ENCODE measurements around the gene UBA1. TPM values are rescaled to one million over a fixed set of nuclear protein-coding genes. Genes with fewer than 3 reads are reported as not detected.
A peak's percentile ranks its signal among the peaks of the same experiment; 100 is the strongest.

The UBA1 gene
- total RNA-seq, 2 donors from 2014 or later = 233 to 448 TPM

- WGBS, 2 experiments (ENCODE audit: insufficient coverage in 1 of 2, insufficient read length in 1 of 2) = 97% methylated on average over 6 of the region's 10 CpGs; no CpG with 5 or more reads in 1 of the 2 experiments
- peak; percentile 41 for TF ChIP-seq CTCF (conservative IDR thresholded peaks at IDR 0.05)
- Histone ChIP-seq H3K27ac (ENCODE audit: low read depth, low read length) (no peak overlapping the region), H3K27me3 (ENCODE audit: control insufficient read depth, insufficient read depth, low read length, poor library complexity, severe bottlenecking) (no peaks in the 10 kb centered on the region), H3K9ac (ENCODE audit: extremely low read depth, low read length, poor library complexity, severe bottlenecking) (no peak overlapping the region), H3K4me3 (ENCODE audit: low read length) (no peak overlapping the region), H3K9me3 (ENCODE audit: control insufficient read depth, low read length) (no peaks in the 10 kb centered on the region), H3K36me3 (ENCODE audit: control insufficient read depth, insufficient read depth, low read length) (peaks cover 44% of the 10 kb centered on the region), H3K4me1 (ENCODE audit: control insufficient read depth, insufficient read depth, low read length) (no peaks in the 10 kb centered on the region)
- Mint-ChIP-seq H3K4me3 (no peak overlapping the region), H3K36me3 (ENCODE audit: low read depth) (peaks cover 62% of the 10 kb centered on the region), H3K27me3 (ENCODE audit: insufficient read depth) (no peaks in the 10 kb centered on the region), H3K4me1 (peaks cover 18% of the 10 kb centered on the region), H3K27ac (no peak overlapping the region), H3K9me3 (no peaks in the 10 kb centered on the region)
- DNase-seq = peak; percentile 73
Observed at GRCh38 chrX:47222751-47223350, 29.2 kb downstream of the UBA1 start.

DNA sequence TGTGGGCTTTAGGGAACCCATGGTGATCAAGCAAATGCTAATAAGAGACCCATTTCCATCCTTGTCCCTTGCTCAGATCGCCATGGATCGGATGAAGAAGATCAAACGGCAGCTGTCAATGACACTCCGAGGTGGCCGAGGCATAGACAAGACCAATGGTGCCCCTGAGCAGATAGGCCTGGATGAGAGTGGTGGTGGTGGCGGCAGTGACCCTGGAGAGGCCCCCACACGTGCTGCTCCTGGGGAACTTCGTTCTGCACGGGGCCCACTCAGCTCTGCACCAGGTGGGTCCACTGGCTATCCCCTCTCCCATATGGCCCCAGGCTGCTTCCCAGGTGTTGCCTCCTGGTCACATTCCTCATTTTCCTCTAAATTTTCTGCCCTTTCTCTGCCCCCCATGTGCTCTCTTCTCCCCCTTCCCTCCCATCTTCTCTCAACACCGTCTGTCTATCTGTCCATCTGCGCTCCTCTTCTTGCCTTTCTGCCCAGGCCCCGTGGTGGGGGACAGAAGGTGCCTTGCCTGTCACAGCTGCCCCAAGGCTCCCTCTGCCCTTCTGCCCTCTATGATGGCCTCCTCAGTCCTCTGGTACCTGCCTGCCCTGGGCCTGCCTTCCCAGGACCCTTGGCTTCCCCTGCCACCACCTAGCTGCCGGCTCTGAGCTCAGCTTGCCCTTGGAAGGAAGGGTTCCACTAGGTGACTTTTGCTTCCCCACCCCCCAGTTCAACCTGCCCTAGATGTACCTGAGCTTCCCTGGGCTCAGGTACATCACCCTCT, 30.0 kb downstream of the UBA1 start:
- Mint-ChIP-seq H3K27ac (no peak overlapping the region), H3K36me3 (ENCODE audit: low read depth) (peaks cover 70% of the 10 kb centered on the region), H3K4me1 (peaks cover 18% of the 10 kb centered on the region), H3K4me3 (no peak overlapping the region), H3K9me3 (no peaks in the 10 kb centered on the region), H3K27me3 (ENCODE audit: insufficient read depth) (no peaks in the 10 kb centered on the region)
- Histone ChIP-seq H3K4me3 (ENCODE audit: low read length) (no peak overlapping the region), H3K9ac (ENCODE audit: extremely low read depth, low read length, poor library complexity, severe bottlenecking) (no peak overlapping the region), H3K4me1 (ENCODE audit: control insufficient read depth, insufficient read depth, low read length) (no peaks in the 10 kb centered on the region), H3K36me3 (ENCODE audit: control insufficient read depth, insufficient read depth, low read length) (peaks cover 50% of the 10 kb centered on the region), H3K27ac (ENCODE audit: low read depth, low read length) (no peak overlapping the region), H3K27me3 (ENCODE audit: control insufficient read depth, insufficient read depth, low read length, poor library complexity, severe bottlenecking) (no peaks in the 10 kb centered on the region), H3K9me3 (ENCODE audit: control insufficient read depth, low read length) (no peaks in the 10 kb centered on the region)
- no peak for DNase-seq
- no peak for TF ChIP-seq CTCF (conservative IDR thresholded peaks at IDR 0.05)
- 96% methylated on average over 13 of the region's 13 CpGs; no CpG with 5 or more reads in 1 of the 2 experiments for WGBS, 2 experiments (ENCODE audit: insufficient coverage in 1 of 2, insufficient read length in 1 of 2)

DNA sequence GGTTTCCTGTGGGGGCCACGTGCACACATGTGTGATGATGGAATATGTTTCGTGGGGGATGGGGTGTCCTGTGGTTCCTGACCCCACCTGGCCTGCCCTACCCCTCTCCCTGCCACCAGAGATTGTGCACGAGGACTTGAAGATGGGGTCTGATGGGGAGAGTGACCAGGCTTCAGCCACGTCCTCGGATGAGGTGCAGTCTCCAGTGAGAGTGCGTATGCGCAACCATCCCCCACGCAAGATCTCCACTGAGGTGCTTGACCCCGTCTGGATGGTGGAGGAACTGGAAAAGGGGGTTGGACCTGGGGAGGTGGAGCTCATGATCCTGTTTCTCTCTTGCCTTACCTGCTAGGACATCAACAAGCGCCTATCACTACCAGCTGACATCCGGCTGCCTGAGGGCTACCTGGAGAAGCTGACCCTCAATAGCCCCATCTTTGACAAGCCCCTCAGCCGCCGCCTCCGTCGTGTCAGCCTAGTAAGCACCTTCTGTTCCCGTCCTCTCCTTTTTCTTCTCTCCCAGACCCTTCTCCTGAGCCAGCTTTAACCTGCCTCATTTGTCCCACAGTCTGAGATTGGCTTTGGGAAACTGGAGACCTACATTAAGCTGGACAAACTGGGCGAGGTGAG, 30.8 kb downstream of the UBA1 start:
- WGBS, 2 experiments (ENCODE audit: insufficient coverage in 1 of 2, insufficient read length in 1 of 2) = 95% methylated on average over 15 of the region's 17 CpGs; no CpG with 5 or more reads in 1 of the 2 experiments
- no peaks in the 10 kb centered on the region for H3K27me3 ChIP-seq (ENCODE audit: control insufficient read depth, insufficient read depth, low read length, poor library complexity, severe bottlenecking)
- H3K27ac ChIP-seq (ENCODE audit: low read depth, low read length) = no peak overlapping the region
- Mint-ChIP-seq H3K27me3 (ENCODE audit: insufficient read depth) (no peaks in the 10 kb centered on the region), H3K4me3 (no peak overlapping the region), H3K9me3 (no peaks in the 10 kb centered on the region), H3K36me3 (ENCODE audit: low read depth) (peaks cover 73% of the 10 kb centered on the region), H3K27ac (no peak overlapping the region), H3K4me1 (peaks cover 16% of the 10 kb centered on the region)
- no peak for TF ChIP-seq CTCF (conservative IDR thresholded peaks at IDR 0.05)
- no peaks in the 10 kb centered on the region for H3K4me1 ChIP-seq (ENCODE audit: control insufficient read depth, insufficient read depth, low read length)
- H3K9ac ChIP-seq (ENCODE audit: extremely low read depth, low read length, poor library complexity, severe bottlenecking) = no peak overlapping the region
- H3K4me3 ChIP-seq (ENCODE audit: low read length) = no peak overlapping the region
- H3K9me3 ChIP-seq (ENCODE audit: control insufficient read depth, low read length) = no peaks in the 10 kb centered on the region
- no peak for DNase-seq
- peaks cover 50% of the 10 kb centered on the region for H3K36me3 ChIP-seq (ENCODE audit: control insufficient read depth, insufficient read depth, low read length)
